GM23338 (cell line): Measurements from ENCODE around the gene HOXC9. TPM values are rescaled to one million over a fixed set of nuclear protein-coding genes. Genes with fewer than 3 reads are reported as not detected.

ENCODE experiments used
- ATAC-seq: fragments of 200-7000 bp; cut with Tn5 transposase; 3 replicates; pipeline ENCODE4 v1.9.1; 2020
- DNase-seq: peaks from one replicate; pipeline ENCODE4 v3.0.0-alpha.2; 2015; ENCODE audit warnings: low spot score
- H2AFZ ChIP-seq: fragments of 200-600 bp; sonication (generic); 2 replicates; pipeline ENCODE4 v1.8.0; 2016; ENCODE audit warnings: antibody characterized with exemption, mild to moderate bottlenecking, moderate library complexity
- H3F3A ChIP-seq: fragments of 200-600 bp; sonication (generic); replicated peaks from 2 replicates; pipeline ENCODE4 v1.8.0; 2017; ENCODE audit warnings: antibody characterized with exemption, mixed run types, low read depth
- H3K27ac ChIP-seq: fragments of 200-600 bp; sonication (generic); 2 replicates; pipeline ENCODE4 v1.6.1; 2016; ENCODE audit warnings: low read depth
- H3K27me3 ChIP-seq: fragments of 200-600 bp; sonication (generic); 2 replicates; pipeline ENCODE4 v1.8.0; 2016; ENCODE audit warnings: mild to moderate bottlenecking, mixed run types, moderate library complexity; ENCODE audit not compliant: insufficient read depth
- H3K36me3 ChIP-seq: fragments of 200-600 bp; sonication (generic); 2 replicates; pipeline ENCODE4 v1.8.0; 2016; ENCODE audit warnings: mild to moderate bottlenecking; ENCODE audit not compliant: insufficient read depth
- H3K4me1 ChIP-seq: fragments of 200-600 bp; sonication (generic); 2 replicates; pipeline ENCODE4 v1.8.0; 2016; ENCODE audit warnings: mild to moderate bottlenecking, moderate library complexity; ENCODE audit not compliant: insufficient read depth
- H3K4me2 ChIP-seq: fragments of 200-600 bp; sonication (generic); 2 replicates; pipeline ENCODE4 v1.7.1; 2017; ENCODE audit warnings: mixed run types
- H3K4me3 ChIP-seq: fragments of 200-600 bp; sonication (generic); 2 replicates; pipeline ENCODE4 v1.6.1; 2016; ENCODE audit warnings: mixed run types
- H3K79me2 ChIP-seq: fragments of 200-600 bp; sonication (generic); replicated peaks from 2 replicates; pipeline ENCODE4 v1.8.0; 2017; ENCODE audit warnings: mild to moderate bottlenecking; ENCODE audit not compliant: insufficient read depth
- H3K9me2 ChIP-seq: fragments of 200-600 bp; sonication (generic); 2 replicates; pipeline ENCODE4 v1.8.0; 2017; ENCODE audit not compliant: insufficient read depth
- H4K20me1 ChIP-seq: fragments of 200-600 bp; sonication (generic); replicated peaks from 2 replicates; pipeline ENCODE4 v1.8.0; 2017; ENCODE audit warnings: mild to moderate bottlenecking; ENCODE audit not compliant: insufficient read depth
- H3K27ac Mint-ChIP-seq: 2 replicates; pipeline ENCODE4 v1.8.0; 2020; ENCODE audit warnings: inconsistent platforms, mild to moderate bottlenecking, moderate library complexity, mixed read lengths
- H3K27me3 Mint-ChIP-seq: 3 replicates; pipeline ENCODE4 v1.8.0; 2022; ENCODE audit warnings: low read depth, mild to moderate bottlenecking, moderate library complexity, mixed read lengths, inconsistent platforms; ENCODE audit not compliant: insufficient read depth, poor library complexity
- H3K36me3 Mint-ChIP-seq: 3 replicates; pipeline ENCODE4 v1.8.0; 2021; ENCODE audit warnings: low read depth, mild to moderate bottlenecking, inconsistent platforms, moderate library complexity, mixed read lengths
- H3K4me1 Mint-ChIP-seq: 3 replicates; pipeline ENCODE4 v1.8.0; 2020; ENCODE audit warnings: mild to moderate bottlenecking, inconsistent platforms, mixed read lengths
- H3K4me3 Mint-ChIP-seq: 3 replicates; pipeline ENCODE4 v1.8.0; 2021; ENCODE audit warnings: moderate library complexity, mild to moderate bottlenecking, inconsistent platforms, mixed read lengths
- H3K9me3 Mint-ChIP-seq: 3 replicates; pipeline ENCODE4 v1.8.0; 2020; ENCODE audit warnings: moderate library complexity, mild to moderate bottlenecking, inconsistent platforms, mixed read lengths
- CREB1 ChIP-seq: fragments of 250-450 bp; sonication (Bioruptor Pico); IDR thresholded peaks from 2 replicates; pipeline ENCODE4 v1.5.0; 2020; ENCODE audit warnings: low read depth, mild to moderate bottlenecking, moderate library complexity
- CTCF ChIP-seq, 2 experiments: fragments of 200-600 bp in 1 of 2; sonication (generic) in 1 of 2; conservative IDR thresholded peaks; 2 replicates each; pipeline versions ENCODE4 v1.5.1 to v1.6.1; 2016 to 2017; ENCODE audit warnings: antibody characterized with exemption in 2 of 2, low read depth in 2 of 2, mild to moderate bottlenecking in 2 of 2, moderate library complexity in 1 of 2
- ETS1 ChIP-seq: IDR thresholded peaks from 2 replicates; pipeline ENCODE4 v1.6.1; 2016; ENCODE audit warnings: antibody characterized with exemption
- EZH2 ChIP-seq: fragments of 200-600 bp; sonication (generic); IDR thresholded peaks from one replicate; pipeline ENCODE4 v1.8.0; 2017; ENCODE audit warnings: antibody characterized with exemption, mild to moderate bottlenecking, low read depth; ENCODE audit not compliant: unreplicated experiment
- EZH2phosphoT487 ChIP-seq: fragments of 200-600 bp; sonication (generic); IDR thresholded peaks from one replicate; pipeline ENCODE4 v1.8.1; 2018; ENCODE audit warnings: antibody characterized with exemption; ENCODE audit not compliant: unreplicated experiment
- JUNB ChIP-seq: IDR thresholded peaks from one replicate; pipeline ENCODE4 v1.6.1; 2016; ENCODE audit warnings: antibody characterized with exemption; ENCODE audit not compliant: unreplicated experiment
- NANOG ChIP-seq: IDR thresholded peaks from 2 replicates; pipeline ENCODE4 v1.6.1; 2016; ENCODE audit warnings: antibody characterized with exemption, borderline replicate concordance
- POLR2AphosphoS5 ChIP-seq: IDR thresholded peaks from 2 replicates; pipeline ENCODE4 v1.6.1; 2016; ENCODE audit warnings: antibody characterized with exemption, low read depth
- REST ChIP-seq: IDR thresholded peaks from one replicate; pipeline ENCODE4 v1.6.1; 2018; ENCODE audit warnings: antibody characterized with exemption; ENCODE audit not compliant: unreplicated experiment
- STAT1 ChIP-seq: IDR thresholded peaks from one replicate; pipeline ENCODE4 v1.6.1; 2016; ENCODE audit warnings: antibody characterized with exemption; ENCODE audit not compliant: unreplicated experiment
- ZNF114 ChIP-seq: fragments of 250-450 bp; sonication (Bioruptor Pico); IDR thresholded peaks from 2 replicates; pipeline ENCODE4 v1.5.0; 2020; ENCODE audit warnings: mild to moderate bottlenecking, moderate library complexity
- ZNF331 ChIP-seq: fragments of 250-450 bp; sonication (Bioruptor Pico); IDR thresholded peaks from 2 replicates; pipeline ENCODE4 v1.5.0; 2020; ENCODE audit warnings: low read depth, mild to moderate bottlenecking, moderate library complexity
- ZNF462 ChIP-seq: fragments of 250-450 bp; sonication (Bioruptor Pico); IDR thresholded peaks from 2 replicates; pipeline ENCODE4 v1.5.0; 2020; ENCODE audit warnings: mild to moderate bottlenecking, moderate library complexity
- polyA plus RNA-seq: library from polyadenylated mRNA; unstranded; fragments of >200 nt; fragmentation: Nextera tagmentation; extraction: Ambion mirVana; gene quantifications from 2 replicates; pipeline ENCODE4 v1.2.1, GENCODE V29; 2016
- total RNA-seq: library from RNA; depleted of rRNA; stranded (reverse); fragments of >200 nt; shearing (Covaris generic); gene quantifications from 2 replicates; pipeline ENCODE4 v1.2.3, GENCODE V29; 2014

HOXC9 gene
- total and polyA plus RNA-seq, 2 experiments from 2014 or later = not detected

GRCh38 chr12:54046809-54047159, 46.8 kb downstream of the HOXC9 start:
- DNase-seq = no peak
- Histone ChIP-seq H3K27ac (no peak overlapping the region), H3K4me2 (peak overlapping the region; percentile 62), H3F3A (peaks cover 42% of the 10 kb centered on the region), H3K79me2 (no peaks in the 10 kb centered on the region), H3K4me3 (peak overlapping the region; percentile 41; the same call in 1 of the 2 replicates), H3K9me2 (no peaks in the 10 kb centered on the region), H3K27me3 (peaks cover 100% of the 10 kb centered on the region), H3K4me1 (peaks cover 45% of the 10 kb centered on the region), H4K20me1 (peaks cover 72% of the 10 kb centered on the region), H2AFZ (peak overlapping the region; percentile 56; the same call in 1 of the 2 replicates), H3K36me3 (peaks cover 3% of the 10 kb centered on the region; the same call in 1 of the 2 replicates)
- no peaks in the 10 kb centered on the region; the same call in 2 of the 3 replicates for H3K9me3 Mint-ChIP-seq
- peaks cover 100% of the 10 kb centered on the region for H3K27me3 Mint-ChIP-seq
- H3K4me1 Mint-ChIP-seq = peaks cover 20% of the 10 kb centered on the region
- no peaks in the 10 kb centered on the region for H3K36me3 Mint-ChIP-seq
- no peak overlapping the region for H3K27ac Mint-ChIP-seq
- 0 out of 3 replicates have a peak overlapping the region, but pooled peaks have one; percentile 39 for H3K4me3 Mint-ChIP-seq
- peak; percentile 35 for ATAC-seq
- no peak for TF ChIP-seq POLR2AphosphoS5
- no peak for TF ChIP-seq ZNF114 (CRISPR knock-in tag)
- TF ChIP-seq EZH2phosphoT487 = no peak
- TF ChIP-seq ZNF462 (CRISPR knock-in tag) = no peak
- TF ChIP-seq JUNB = no peak
- TF ChIP-seq ETS1 = no peak
- no peak for TF ChIP-seq REST
- TF ChIP-seq NANOG = no peak
- TF ChIP-seq ZNF331 (CRISPR knock-in tag) = no peak
- no peak for TF ChIP-seq CREB1 (CRISPR knock-in tag)
- no peak for TF ChIP-seq CTCF (conservative IDR thresholded peaks at IDR 0.05; ENCODE audit: low read depth in 2 of 2)
- no peak for TF ChIP-seq EZH2
- TF ChIP-seq STAT1 = no peak
